Non-pigmented ciliary epithelial cell (primary cell): ENCODE measurements around the gene TNNT3.

Source experiments
- DNase-seq: peaks from one replicate; pipeline ENCODE4 v3.0.0-alpha.2; 2010; ENCODE audit warnings: low read depth

TNNT3 gene

DNA sequence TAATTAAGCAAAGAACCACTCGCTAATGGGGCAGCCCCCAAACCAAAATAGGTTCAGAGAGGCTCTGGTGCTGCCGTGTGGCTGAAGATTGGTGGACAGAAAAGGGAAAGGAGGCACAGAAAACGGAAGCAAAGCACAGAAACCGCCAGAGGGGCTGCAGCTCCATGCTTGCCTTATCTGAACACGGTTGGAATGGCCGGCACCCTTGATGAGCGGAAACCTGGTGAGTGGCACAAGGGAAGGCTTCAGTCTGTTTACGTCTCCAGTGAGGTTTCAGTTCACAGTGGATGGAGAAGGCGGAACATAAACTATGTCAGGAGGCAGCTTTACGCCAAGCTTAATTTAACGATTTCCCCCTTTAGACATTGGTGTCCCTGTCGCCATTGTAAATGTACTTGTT lies 22.6 kb upstream of the TNNT3 start:
- no peak for DNase-seq

DNA sequence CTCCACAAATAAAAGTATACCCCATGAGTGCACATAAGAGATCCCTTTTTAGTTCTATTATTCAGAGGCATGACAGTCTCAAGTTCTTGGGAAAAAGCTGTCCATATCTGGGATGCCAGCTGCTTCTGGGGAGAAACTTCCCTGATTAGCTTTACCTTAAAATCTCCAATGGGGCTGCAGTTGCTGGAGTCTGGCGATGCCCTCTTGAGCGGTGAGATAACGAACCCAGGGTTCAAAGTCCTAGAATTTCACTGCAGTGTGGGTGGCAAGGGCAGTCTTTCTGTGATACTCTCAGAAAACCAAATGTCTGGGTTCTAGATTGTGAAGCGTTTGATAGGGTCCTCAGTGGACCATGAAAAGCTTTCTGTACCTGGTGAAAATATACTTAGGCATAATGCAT lies 20.4 kb upstream of the TNNT3 start:
- DNase-seq = no peak

DNA sequence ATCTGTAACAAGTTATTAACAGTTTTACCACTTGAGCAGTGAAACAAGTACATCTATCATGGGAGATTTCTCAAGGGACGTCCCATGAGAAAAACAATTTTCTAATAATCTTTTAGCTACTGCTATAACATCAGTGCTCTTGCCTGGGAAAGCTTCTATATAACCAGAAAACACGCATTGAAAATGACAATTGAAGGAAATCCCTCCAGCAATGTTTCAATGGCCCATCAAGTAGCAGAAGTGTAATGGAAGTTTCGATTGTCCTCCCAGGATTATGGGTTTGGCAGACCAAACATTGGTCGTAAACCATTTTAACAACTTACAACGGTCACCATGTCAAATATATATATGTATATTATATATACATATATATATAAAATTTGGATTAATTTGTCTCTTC lies 19.8 kb upstream of the TNNT3 start:
- DNase-seq = no peak

DNA sequence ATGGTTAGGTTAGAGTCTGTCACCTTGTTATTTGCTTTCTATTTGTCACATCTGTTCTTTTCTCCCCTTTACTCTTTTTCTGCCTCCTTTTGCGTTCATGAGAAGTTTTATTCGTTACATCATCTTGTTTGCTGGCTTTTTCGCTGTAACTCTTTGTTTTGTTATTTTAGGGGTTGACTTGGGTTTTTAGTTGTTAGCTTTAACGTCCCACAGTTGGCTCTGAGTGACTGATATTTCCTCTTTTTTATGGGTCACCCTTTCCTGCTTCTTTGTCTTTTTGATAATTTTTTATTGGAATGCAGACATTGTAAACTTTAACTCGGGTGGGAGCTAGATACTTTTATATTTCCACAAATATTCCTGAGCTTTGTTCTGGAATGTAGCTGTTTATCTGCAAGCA lies 13.3 kb upstream of the TNNT3 start:
- DNase-seq = no peak

DNA sequence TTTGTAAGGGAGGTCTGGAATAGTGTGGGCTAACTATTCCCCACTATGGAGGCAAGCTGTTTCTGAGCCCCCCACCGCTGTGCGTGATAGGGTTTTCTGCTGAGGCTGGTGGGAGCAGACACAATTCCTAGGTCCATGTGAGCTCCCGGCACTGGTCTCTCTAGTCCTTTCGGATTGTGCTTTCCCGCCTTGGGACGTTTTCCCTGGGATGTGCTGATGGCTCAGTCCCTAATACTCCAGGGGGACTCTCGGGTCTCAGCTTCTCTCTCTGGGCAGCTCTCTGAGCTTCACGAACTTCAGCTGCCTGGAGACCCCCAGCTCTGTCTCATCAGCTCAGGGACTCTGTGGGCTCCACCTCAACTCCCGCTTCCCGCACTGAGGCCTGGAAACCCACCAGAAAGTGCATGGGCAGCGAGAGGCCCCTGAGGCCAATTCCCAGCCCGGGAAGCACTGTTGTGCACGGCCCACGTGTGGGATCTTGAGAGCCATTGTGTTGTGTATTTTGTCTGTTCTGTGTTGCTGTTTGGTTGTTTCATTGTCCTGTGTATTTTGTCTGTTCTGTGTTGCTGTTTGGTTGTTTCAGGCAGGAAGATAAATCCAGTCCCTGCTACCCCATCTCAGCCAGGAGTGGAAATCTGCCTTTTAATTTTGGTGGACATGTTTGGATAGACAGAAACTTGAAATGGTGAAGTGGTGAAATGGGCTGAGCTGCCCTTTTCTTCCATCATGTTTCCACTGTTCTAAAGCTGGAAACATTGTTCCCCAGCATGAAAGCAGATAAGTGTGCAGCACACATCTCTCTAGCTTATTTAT lies 12.7 kb upstream of the TNNT3 start:
- no peak for DNase-seq

DNA sequence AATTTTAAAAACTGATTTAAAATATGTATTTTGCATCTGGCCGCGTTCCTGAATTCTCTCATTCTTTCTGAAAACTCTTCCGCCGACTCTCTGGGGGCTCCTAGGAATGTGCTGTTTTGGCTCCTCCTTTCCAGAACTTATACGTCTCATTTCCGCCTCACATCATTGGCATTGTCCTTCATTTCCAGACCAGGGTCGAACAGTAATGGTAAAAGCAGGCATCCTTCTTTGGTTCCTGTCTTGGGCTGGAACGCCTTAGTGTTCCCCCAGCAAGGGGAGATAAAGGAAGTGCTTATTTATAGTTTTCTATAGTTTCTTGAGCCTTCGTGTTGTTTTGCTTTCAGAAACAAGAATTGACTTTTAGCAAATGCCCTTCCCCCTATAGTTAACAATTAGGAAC lies 10.9 kb upstream of the TNNT3 start:
- no peak for DNase-seq

DNA sequence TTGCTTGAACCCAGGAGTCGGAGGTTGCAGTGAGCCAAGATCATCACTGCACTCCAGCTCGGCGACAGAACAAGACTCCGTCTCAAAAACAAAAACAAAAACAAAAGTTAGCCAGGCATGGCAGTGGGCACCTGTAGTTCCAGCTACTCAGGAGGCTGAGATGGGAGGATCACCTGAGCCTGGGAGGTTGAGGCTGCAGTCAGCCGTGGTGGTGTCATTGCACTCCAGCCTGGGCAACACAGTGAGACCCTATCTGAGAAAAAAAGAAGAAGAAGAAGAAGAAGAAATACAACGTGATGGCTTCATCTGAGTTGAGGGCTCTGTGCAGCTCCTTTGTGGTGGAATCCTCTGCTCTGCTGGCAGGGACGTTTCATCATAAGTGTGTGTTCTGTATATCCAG lies 10.0 kb upstream of the TNNT3 start:
- no peak for DNase-seq

DNA sequence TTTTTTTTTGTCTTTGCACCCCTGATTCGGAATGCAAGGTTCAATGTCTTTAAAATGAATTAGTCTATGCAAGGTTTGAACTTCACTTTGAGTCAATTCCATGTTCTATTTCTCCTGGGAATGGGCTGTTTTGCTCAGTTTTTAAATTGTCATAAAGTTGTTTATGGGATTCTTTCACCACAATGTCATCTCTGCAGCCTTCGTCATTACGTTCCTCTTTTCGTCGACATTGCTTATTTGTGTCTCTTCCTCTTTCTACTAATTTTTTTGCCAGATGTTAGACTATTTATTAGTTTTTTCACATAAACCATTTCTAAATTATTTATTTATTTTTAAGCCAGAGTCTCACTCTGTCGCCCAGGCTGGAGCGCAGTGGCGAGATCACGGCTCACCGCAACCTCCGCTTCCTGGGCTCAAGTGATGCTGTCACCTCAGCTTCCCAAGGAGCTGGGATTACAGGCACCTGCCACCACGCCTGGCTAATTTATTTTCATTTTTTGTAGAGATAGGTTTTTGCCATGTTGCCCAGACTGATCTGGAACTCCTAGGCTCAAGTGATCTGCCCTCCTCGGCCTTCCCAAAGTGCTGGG lies 7.1 kb upstream of the TNNT3 start:
- DNase-seq = no peak

DNA sequence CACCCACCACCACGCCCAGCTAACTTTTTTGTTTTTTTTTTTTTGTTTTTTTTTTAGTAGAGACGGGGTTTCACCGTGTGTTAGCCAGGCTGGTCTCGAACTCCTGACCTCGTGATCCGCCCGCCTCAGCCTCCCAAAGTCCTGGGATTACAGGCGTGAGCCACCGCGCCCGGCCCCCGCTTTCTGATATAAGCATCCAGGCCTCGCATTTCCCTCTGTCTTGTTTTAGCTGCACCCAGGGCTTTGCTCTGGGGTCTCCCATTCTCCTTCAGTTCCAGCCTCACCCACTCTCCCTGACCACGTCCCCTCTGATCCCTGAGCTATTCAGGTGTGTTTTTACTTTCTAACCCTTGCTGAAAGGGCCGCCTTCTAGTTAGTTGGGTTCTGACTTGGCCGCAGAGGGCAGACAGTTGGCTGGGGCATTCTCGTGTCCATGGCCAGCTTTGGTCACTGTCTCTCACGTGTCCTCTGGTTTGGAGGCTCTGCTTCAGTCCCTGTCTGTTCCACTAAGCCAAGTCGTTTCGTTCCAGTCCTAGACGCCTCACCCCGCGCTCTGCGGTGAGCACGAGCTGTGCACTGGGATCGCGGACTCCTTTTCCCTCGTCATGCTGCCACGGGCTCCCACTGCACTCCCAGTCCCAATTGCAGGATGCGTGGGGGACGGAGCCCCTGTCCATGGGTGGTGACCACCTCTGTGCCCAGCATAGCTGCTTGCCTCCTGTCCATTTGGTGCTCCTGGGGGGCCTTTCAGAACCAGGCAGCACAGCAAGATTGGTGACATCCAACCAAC lies 6.0 kb upstream of the TNNT3 start:
- DNase-seq = no peak

DNA sequence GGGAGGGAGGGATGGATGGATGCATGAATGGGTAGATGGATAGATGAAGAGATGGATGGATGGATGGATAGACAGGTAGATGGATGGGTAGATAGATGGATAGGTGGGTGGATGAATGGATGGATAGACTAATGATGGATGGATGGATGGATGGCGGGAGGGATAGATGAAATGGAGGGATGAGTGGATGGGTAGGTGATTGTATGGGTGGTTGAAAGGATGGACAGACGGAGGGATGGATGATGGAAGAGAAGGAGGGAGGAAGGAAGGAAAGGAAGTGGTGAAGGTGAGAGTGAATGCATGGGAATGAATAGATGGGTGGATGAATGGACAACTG lies 3.7 kb upstream of the TNNT3 start:
- DNase-seq = no peak

DNA sequence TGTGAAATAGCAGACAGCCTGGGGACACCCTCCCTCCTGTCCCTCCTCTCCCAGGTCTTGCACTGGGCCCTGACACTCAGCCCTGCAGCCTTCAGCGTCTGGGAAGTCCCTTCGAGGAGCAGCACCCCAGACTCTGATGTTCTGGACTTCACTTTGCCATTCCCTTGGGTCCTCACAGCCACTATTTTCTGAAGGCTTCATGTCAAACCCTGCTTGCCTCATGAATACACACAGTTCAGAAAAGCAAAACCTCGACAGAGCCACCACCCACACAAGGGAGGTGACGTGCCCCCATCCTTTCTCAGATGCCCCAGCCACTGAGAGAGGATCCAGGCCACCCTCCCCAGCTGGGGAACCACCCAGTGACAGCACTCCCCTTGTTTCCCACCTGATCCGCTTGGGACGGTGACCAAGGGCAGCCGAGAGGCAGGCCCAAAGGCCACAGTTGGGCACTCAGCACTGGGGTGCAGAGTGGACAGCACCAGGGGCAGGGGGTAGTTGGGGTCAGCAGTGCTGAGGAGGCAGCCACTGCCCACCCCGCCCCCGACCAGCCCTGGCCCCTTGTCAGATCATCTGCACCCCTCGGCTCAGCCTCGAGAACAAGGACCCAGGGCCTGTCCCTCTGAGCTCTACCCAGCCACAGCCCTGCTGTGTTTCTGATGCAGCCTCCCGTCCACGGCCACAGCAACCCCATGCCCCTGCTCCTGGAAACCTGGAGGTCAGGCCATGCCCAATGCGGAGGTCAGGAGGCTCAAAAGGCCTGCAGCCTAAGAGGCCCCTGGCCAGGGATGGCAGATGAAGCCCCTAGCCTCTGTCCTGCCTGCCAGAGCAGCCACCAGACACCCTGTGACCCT lies 3.1 kb upstream of the TNNT3 start:
- DNase-seq = no peak

DNA sequence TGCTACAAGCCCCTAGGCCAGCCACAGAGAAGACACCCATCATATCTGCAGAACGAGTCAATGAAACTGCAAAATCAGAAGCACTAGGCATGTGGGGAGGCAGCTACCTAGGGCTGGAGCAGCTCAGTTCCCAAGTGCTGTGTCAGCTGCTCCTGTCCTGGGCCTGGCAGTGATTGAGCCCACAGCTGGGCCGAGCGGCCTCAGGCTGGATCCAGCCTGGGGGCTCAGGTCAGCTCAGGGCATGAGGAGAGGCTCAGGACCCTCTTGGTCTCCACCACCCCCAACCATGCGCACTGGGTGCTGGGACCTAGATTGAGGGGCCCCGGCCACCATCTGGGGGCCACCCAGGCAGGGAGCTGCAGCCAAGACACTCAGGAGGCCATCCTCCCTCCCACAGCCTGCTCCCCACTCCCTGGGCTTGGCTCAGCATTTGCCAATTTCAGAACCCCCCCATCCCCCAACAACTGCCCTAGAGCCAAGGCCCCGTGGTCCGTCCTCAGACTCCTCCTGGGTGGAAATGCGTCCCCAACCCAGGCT lies 2.4 kb upstream of the TNNT3 start:
- DNase-seq = no peak

DNA sequence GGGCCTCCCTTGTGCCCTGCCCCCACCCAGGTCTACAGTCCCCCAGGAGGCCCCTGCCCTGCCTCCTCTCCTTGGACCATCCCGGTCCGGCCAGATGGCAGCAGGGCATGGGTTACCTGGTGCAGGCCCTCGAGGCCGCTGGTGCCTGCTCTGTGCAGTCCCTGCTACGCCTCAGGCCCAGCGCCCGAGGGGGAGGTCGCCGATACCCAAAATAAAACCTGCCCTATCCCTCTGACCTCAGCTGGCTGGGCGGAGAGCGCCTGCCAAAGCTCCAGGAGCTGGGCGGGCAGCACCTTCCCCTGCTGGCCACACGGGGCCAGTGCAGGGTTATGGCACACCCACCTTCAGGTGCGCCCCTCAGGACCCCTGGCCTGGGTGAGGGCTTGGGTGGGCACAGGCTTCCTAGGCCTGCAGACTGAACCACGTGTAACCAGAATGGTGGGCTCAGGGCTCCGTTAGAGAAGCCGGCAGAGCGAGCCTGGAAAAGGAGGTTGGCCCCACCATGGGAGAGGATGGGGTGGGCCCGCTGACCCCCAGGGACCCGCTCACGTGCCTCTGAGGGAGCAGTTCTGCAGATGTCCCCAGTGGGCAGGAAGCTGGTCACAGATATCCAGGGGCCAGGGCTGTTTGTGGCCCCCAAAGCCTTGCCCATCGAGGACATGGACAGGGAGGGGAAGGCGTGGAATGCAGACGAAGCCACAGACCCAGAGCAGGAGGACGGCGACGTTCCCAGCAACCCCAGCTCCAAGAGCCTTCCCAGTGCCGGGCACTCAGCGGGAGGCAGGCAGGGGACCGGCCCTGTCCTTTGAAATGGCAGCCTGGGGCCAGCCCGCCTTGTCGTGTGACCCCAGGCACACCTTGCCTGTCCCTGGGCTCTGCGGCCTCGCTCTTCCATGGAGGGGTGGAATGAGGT lies 1.7 kb upstream of the TNNT3 start:
- no peak for DNase-seq

DNA sequence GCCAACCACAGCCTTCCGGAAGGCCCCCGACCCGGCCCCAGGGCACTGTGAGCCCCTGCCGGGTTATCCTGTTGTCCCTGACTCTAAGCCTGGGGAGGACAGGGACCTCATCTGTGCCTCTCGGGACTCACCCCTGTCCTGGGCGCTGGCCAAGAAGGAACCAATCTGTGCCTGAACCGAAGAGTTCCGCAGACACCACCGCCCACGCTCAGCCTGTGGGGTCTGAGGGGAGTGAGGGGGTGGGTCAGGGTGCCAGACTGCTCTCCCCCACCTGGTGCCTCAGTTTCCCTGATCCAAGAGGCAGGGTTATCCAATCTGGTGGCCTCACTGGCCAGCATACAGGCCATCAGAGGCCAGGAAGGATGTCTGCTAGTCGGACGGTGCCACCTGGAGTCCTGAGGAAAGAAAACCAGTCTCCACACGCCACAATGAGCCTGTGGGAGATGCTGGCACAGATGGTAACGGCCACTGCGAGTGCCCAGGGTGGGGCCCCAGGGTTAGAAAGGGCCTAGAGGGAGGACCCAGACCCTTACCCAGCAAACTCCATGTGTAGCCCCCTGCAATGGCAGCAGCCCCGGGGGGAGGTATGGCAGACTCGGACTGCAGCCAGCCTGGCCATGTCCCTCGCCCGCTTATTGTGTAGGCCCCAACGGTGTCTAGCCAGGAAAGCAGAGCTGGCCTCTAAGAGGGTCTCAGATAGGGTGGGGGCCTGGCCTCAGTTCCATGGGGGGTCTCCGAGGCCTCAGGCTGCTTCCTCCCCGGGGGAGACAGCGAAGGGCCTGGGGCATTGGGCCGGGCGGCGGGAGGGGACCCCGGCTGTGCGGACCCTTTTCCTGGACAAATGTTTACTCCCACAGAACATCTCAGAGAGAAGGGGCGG lies 827 bp upstream of the TNNT3 start:
- DNase-seq = no peak

DNA sequence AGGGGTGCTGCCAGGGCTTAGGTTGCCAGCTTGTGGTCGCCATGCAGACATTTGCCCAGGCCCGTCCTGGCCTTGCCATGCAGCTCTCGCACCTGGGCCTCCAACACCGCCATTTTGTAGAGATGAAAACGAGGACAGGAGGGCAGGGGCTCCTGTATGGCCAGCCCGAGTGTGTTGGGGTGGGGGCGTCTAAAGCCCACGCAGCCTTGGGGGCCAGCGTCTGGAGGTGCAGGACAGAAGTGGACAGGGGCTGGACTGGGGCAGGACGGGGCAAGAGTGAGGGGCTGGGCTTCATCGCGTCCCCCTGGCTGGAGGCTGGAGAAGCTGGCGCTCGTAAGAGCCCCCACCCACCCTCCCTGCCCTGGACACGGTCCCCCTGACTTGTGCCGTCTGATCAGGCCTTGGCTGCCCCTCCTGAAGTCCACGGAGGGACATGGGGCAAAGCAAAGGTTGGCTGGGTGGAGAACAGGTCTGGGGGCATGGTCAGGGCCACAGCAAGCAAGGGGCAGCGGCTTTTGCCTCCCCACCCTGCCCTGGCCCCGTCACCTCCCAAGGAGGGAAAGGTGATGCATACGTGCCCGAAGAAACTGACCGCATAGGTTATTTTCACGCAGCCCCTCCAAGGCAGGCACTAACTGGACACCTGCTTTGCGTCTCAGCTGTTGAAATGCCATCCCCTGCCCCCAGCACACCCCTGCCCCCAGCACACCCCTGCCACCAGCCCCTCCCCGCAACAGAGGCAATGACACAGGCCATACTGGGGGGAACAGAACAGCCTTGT lies 815 bp downstream of the TNNT3 start:
- DNase-seq = no peak

DNA sequence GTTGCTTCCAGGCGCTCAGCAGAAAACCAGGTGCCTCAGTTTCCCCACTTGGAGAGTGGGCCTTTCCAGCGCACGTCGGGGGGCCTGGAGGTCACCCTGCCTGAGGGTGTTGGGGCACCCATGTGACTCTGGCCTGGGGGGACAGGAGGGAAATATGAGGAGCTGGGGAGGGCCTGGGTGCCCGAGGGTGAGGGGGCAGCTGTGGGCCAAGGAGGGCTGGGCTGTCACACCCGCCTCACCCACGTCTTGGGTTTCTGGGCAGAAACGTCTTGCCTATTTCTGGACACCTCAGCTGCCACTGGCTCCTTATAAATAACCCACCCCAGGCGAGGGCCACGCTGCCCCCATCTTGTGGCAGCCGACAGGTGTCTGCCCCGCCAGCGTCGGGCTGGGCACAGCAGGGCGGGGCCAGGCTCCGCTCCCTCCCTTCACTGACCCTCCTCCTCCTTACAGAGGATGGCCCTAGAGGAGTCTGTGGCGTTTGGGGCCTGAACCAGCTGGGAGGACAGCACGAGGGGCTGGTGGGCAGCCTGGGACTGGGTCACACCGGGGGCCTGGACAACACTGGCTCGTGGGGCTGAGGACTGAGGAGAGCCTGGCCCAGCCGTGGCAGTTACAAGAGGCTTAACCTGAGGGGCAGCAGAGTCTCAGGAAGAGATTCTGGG lies 1.5 kb downstream of the TNNT3 start:
- no peak for DNase-seq

DNA sequence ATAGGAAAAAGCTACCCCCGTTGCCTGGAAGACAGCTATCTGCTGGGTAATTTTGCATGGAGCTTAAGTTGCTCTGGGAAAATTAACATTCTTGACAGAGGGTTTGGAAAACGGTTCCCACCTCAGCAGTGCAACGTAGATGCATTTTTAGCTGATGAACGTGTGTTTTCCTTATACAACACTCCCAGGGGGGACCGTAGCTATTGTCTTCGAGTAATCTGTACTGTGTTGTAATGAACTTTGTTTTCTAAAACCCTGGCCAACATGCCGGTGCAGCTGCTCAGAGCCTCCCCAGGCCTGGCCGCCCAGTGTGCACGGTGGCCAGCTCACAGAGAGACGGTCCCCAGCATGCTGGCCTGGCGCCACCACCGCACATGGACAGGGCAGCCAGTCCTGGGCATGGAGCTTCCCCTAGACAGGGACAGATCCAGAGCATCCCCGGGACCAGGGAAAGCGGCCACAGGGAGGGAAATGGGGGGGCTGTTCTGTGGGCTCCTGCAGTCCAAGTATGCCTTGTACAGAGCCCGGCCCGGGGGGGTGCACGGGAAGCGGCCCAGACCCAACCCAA lies 2.2 kb downstream of the TNNT3 start:
- no peak for DNase-seq

DNA sequence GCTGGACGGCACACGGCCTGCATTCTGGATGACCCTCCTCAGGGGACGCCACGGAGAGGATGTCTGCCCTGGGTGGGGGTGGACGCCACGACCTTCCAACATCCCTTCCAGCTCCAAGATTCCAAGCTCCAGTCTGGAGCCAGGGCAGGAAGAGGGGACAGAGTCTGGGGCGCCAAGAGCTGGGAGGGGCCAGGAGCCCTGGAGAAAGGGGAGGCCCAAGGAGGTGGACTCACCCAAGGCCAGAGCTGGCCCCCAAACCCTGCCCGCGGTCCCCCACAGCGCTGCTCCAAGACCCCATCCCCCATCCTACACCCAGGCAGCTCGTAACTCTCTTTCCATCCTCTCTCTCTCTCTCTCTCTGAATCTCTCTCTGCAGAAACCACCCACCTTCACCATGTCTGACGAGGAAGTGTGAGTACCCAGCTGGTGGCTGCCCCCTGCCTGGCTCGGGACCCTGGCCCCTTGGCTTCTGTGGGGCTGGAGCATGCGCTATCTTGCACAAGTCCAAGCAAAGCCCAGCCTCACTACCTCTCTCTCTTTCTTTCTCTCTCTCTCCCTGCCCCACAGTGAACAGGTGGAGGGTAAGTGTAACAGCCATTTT lies 3.1 kb downstream of the TNNT3 start:
- no peak for DNase-seq
